Activated CD8-positive, alpha-beta memory T cell treated with anti-CD3 and anti-CD28 coated beads, Interleukin-2, amount 50 U/mL, for 1 hour (primary cell): ENCODE data around the gene OSBPL5.
A peak's percentile ranks its signal among the peaks of the same experiment; 100 is the strongest.

Experiments used
- DNase-seq: peaks from one replicate; pipeline ENCODE4 v3.0.0-alpha.2; 2020; ENCODE audit errors: extremely low read depth

Gene OSBPL5

DNA sequence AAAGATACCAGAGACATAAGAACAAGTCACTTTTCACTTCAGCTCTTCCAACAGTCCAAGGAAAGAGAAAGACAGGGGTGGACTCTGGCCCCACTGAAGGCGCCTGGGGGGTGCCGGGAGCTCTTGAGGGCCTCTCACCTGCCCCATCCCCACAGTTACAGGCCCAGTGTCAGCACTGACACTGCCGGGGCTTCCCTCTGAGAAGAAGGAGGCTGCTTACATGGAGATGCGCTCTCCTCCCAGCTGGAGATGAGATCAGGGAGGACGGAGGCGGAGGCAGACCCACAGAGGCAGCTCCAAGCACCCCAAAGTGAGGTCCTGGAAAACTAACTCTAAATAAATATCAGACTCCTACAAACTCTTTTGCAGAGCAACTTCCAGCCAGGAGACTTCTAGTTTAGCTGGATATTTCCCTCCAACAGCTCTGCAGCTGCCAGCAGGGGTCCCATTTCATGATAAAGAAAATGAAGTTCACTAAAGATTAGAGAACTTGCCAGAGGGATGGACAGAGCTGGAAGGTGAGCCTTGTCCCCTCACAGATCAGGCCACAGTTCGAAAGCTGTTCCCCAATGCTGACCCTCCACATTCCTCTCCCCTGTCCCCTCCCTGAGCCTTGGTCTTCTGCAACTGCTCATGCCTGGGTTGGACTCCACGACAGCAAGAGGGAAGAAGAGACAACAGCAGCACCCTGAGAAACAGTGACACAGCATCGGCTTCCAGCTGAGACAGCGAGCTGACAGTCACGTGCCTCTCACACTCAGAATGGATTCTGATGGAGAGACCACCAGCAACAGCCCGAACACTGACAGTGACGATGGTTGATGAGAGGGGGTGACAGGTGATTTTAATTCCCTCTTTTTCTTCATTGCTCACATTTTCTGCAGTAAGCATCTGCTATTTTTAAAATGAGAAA, 113.7 kb downstream of the OSBPL5 start:
- DNase-seq, result no peak

DNA sequence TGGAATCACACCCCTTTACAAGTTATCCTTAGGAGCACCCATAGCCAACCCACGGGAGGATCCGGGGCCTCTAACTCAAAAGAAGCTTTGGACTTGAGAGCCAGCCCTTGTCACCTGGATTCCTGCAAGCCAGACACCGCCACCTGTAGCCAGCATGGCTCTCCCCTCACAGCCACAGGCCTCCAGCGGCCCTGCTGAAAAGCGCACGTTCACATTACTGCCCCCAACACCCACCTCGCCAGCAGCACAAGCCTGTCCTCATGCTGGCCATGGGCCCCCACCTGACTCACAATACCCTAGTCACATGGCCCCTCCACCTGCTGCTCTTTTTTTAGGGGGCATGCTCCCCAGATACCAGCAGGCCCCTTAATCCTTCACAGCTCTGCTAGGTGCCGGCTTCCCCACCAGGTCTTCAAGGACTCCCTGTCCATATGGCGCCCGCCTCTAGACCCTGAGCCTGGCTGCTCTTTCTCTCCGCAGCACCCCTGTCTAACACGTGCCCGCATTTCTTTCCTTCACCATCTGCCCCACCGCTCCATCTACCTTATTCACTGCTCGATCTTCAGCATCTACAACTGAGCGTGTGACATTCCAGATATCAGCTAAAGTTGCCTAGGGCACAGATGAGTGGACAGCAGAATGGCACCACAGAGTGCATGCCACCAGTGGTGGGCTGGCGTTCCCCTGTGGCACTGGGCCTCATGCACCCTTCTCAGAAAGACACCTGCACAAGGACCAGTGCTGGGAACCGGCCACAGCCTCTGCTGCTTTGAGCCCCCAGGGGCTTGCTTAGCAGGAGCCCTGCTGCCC, 114.5 kb downstream of the OSBPL5 start:
- no peak for DNase-seq

DNA sequence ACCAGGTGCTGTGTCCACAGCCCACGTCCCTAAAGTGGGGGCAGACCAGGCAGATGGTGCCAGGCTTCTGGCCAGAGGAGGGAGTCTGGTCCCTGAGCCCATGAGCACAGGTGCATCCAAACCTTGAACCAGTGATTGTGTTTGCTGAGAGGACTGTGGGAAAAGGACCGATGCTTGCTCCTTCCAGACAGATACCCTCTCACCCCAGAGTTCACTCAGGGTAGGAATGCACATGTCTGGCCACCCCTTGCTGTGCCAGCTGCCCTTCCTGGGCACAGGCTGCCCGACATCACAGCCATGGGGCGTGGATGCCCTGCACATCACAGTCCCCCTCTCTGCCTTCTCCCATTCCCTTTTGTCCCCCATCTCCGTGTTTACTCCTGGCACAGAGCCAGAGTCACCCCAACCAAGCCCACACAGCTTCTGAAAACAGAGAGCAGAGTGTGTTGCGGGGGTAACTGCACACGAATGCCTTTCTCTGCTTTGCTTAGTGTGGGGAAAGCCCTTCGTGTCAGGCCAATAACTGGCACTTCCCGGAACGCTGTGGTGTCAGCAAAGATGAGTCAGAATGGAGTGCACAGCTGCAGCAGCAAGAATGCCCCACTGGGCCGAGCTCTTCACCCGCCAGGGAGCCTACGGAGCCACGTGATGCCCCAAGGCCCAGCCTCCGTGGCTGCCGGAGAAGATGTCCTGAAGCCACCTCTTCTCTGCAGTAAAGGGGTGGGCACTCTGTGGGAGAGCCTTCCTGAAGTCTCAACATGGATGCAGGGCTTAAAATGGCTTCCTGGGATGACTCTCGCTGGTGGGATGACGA, 115.5 kb downstream of the OSBPL5 start:
- DNase-seq, result peak; percentile 29

DNA sequence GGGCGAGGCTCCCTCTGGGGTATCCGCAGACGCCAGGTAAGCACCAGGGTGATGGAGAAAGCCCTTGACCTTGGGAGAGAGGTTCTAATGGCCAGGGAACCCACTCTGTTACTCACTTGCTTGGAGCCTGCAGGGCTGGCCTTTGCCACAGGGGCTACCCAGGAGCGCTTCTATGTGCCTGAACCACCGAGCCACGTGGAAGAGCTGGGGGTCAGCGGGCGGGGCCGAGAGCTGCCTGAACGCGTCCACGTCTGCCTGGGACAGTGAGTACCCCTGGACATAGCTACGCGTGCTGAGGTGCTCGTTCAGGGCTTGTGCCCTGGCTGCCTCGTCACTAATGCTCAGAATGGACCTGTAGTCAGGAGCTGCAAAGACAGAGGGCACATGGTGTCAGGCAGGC, 117.5 kb downstream of the OSBPL5 start:
- no peak for DNase-seq

DNA sequence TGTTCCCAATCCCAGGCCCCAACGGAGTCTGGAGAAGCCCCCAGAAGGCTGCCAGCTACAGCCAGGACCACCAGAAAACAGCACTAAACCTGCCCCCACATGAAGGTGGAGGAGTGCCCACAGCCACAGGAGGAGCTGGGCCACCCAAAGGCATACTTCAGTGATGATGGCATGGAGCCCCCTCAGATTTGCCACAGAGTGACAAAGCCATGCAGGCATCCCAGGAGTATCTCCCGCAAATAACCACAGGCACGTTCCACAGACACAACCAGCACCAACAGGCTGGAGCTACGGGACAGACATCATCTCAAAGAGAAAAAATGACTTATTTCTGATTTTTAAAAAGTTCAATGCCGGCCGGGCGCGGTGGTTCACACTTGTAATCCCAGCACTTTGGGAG, 118.5 kb downstream of the OSBPL5 start:
- DNase-seq, result no peak

DNA sequence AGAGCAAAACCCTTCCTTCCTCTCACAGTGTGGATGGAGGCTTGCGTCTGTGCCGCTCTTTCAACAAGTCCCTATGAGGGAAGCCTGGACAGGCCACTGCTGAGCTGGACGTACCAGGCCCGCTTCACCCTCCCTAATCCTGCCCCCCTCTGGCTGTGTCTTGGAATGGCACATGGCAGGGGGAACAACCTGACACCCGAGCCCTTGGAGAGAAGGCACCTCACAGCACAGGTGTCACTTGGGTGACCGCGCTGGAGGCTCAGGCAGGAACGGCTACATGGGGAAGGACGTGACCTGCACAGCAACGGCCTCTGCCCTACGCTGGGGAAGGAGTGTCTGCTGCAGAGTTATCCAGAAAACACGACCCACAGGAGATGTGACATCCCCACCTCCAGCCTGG, 118.9 kb downstream of the OSBPL5 start:
- DNase-seq, result no peak

DNA sequence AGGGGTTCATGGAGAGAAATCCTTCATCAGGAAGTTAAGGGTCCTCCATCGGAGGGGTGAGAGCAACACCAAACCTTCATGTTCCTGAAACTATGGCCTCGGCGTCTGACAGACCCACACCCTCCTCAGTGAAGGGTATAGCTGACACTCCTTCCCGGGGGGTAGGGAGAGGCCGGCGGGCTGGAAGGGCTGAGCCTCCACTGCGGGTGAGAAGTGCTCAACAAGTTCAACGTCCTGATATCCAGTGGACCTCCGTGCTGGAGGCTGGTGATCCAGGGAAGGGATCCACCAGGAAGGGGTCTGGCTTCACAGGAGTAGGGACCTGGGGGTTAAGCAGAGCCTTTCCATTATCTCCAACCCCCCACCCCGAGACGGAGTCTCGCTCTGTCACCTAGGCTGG, 120.2 kb downstream of the OSBPL5 start:
- DNase-seq, result no peak

DNA sequence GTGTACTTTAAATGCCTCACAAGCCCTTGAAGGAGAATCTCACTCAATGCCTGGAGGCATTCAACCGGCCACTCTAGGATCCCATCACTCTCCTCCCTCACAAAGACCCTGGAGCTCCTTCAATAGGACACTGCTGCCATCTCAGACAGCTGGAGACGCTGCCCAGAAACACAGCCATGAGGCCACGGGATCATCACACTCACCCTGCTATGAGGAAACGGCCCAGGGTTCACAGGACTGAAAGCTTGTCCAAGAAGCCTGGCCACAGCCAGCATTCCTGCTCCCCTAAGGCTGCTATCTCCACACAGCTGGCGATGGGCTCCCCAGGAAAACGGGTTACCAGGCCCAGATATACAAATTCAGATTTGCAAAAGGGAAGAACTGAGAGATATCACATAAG, 121.1 kb downstream of the OSBPL5 start:
- no peak for DNase-seq

DNA sequence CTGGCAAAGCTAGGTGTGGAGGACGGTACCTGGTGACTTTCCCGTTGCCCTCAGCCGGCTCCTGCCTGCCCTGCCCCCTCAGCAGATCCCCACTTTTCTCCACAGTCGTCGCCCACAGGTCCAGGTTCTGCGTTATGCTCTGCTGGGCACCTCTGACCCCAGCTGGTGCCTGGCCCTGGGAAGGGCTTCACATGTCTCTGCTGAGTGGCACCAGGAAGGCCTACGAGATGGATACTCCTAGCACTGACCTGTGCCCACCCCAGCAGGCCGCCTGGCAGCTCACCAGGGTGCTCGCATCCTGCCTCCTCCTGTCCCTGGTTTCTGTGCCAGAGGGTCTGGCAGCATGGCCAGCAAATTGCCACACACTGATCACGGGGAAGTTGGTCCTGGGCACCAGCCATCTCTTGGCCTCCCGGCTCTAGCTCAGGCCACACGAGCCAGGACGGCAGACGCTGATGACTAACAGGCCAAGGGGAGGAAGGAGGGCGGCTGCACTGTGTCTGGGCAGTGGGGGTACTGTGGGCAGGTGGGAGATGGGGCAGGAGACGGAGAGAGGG, 121.7 kb downstream of the OSBPL5 start:
- no peak for DNase-seq

DNA sequence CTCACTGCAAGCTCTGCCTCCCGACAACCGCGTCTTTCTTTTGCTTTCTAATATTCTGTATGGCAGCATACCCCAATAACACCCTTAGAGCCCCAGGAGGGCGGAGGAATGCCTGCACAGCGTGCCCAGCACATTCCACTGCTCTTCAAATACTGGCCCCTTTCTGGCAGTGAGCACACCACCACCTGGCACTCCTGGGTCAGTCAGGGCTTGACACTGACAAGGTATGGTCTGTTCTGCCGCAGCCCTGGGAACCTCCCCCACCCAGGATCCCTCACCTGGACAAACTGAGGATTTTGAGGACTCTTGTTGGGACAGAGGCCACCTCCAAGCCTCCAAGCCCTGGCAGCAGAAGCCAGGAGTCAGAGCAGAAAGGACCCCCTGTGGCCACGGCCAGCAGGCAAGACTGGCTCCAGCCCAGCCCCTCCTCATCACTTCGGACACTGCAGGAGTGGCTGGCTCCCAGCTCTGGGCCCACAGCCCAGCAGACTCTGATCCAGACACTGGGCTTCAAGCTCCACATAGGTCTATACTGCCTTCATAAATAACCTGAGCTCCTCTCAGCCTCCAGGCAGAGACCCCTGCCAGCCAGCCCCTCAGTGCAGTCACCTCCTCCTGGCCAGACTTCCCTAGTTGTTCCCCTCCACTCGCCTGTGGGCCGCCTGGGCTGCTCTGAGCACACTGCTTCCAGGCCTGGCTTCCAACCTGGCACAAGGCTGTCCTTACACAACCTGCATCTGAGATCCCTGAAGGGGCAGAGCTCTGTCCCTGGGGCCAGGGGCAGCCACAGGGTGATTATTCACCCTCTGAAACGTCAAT, 122.4 kb downstream of the OSBPL5 start:
- DNase-seq, result no peak

DNA sequence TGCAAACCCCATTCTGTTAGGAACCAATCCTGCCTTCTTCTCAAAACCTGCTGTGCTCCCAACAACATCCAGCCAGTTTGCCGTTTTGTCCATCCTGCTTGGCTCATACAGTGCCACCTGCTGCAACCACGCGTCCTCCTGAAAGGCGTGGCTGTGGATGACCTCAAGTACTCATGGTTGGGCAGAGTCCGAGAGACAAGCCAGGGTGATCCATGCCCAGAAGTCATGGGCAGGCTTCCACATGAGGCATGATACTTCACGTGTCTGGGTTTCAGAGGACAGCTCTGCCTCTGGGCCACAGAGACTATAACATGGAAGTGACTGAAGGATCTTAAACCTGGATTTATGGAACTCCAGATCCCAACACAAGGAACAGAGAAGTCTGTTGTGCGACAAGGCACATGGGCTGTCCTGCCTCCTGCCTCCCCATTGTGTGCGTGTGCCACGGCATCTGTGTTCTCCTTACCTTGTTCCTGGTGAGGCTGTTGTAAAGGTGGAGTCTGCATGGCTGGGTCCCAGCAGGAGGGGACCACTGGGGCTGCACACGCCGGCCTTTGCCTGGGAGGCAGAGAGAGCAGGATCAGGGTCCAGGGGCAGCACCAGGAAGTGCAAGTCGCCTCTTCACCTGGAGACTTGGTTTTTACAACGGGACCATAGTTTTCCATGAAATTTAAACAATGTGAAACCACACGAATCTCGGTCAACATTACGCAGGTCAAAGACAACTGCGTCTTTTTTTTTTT, 123.2 kb downstream of the OSBPL5 start:
- DNase-seq, result no peak

DNA sequence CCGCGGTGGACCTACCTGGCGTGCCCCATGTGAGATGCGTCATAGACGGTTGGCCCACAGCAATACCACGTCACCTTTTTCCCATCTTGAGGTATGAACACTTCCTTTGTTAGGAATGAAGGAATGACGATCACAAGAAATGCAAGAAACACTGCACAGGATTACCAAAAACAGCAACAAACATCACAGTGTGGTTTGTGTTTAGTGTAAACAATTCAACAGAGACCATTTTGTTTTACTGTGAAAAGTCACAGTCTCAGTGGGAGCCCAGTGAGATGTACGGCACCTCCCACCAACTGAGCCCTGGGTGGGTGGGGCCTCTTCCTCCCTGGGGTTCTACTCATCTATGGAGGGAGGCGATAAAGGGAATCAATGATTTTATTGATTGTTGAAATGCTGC, 124.2 kb downstream of the OSBPL5 start:
- no peak for DNase-seq

DNA sequence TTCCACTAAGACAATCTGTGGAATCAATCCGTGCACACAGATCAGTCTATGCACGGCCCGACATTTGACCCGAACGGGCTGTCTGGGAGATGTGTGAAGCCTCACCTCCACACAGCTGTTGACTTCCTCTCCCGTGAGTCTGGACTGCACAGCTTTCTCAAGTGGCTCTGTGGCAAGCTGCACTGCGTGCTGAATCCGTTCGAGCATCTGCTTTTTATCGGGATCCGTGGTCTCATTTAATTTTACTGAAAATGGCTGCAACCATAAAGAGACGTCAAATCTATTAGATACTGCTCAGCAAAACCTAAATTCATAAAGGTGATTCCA, 127.2 kb downstream of the OSBPL5 start:
- no peak for DNase-seq
